GM13976 (cell line): ENCODE measurements around the gene COL4A6.
A peak's percentile ranks its signal among the peaks of the same experiment; 100 is the strongest.

ENCODE experiments used
- DNase-seq: peaks from one replicate; pipeline ENCODE4 v3.0.0; 2012; ENCODE audit warnings: low spot score
- in situ Hi-C: fragments of 300-500 bp; cut with MboI; formaldehyde crosslinking; loops from one replicate; pipeline ENCODE4 v1.12.0; 2022; ENCODE audit warnings: low sequenced_read_pairs, mixed read lengths, inconsistent platforms; ENCODE audit not compliant: unreplicated experiment
- TF ChIP-seq, protein P1 (sequence below): IDR thresholded peaks from 2 replicates; pipeline ENCODE4 v1.5.1; 2012; ENCODE audit warnings: borderline replicate concordance, mild to moderate bottlenecking; ENCODE audit not compliant: insufficient read depth; ENCODE audit errors: extremely low read depth, missing control alignments, control extremely low read depth

COL4A6 gene

GRCh38 chrX:108199691-108200090 is 238.5 kb downstream of the COL4A6 start:
- TF ChIP-seq, protein P1, sequence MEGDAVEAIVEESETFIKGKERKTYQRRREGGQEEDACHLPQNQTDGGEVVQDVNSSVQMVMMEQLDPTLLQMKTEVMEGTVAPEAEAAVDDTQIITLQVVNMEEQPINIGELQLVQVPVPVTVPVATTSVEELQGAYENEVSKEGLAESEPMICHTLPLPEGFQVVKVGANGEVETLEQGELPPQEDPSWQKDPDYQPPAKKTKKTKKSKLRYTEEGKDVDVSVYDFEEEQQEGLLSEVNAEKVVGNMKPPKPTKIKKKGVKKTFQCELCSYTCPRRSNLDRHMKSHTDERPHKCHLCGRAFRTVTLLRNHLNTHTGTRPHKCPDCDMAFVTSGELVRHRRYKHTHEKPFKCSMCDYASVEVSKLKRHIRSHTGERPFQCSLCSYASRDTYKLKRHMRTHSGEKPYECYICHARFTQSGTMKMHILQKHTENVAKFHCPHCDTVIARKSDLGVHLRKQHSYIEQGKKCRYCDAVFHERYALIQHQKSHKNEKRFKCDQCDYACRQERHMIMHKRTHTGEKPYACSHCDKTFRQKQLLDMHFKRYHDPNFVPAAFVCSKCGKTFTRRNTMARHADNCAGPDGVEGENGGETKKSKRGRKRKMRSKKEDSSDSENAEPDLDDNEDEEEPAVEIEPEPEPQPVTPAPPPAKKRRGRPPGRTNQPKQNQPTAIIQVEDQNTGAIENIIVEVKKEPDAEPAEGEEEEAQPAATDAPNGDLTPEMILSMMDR = peak; percentile 38
- no peak for DNase-seq
- in situ Hi-C loops = no loop called here

- TF ChIP-seq, protein P1 = no peak
These were observed 239.2 kb downstream of the COL4A6 start for GRCh38 chrX:108199041-108199440.

DNA sequence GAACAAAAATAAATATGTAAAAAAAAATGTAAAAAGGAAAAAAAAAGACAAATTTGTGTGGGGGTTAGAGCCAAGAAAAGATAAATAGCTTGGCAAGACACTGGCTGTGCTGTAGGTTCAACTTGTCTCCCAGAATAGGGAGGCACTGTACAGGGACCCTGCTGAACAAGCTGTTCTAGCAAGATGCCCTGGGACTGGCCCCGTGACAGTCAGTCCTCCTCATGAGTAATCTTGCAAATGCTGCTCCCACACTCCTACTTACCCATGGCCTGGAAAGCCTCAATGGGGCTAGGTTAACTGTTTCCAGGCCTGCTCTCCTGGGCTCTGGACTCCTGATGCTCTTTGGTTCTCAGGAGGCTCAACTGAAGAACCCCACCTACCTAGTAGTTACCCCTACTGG is 239.8 kb downstream of the COL4A6 start:
- no peak for DNase-seq
- TF ChIP-seq, protein P1 = no peak
- in situ Hi-C loops = no loop called here

More at GRCh38 chrX:108199041-108199440, 239.2 kb downstream of the COL4A6 start:
- in situ Hi-C loops = no loop called here
- DNase-seq = no peak

DNA sequence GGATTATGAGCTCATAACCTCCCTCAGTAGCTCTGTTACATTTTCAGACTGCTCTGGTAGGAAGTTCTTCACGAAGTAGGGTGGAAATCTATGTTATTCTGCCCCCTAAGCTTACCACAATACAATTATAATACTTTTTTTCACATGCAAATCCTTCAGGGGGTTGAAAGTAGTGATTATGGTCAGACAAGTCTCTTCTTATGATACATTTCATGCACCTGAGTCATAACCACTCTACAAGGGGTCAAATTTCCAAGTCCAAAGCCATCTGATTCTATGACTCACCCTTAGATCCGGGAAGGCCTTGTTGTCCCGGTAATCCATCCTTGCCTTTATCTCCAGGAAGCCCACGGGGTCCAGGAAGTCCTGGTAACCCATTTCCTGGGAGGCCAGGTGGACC is 251.4 kb downstream of the COL4A6 start:
- no peak for DNase-seq
- in situ Hi-C loops = no loop called here
- TF ChIP-seq, protein P1 = no peak

DNA sequence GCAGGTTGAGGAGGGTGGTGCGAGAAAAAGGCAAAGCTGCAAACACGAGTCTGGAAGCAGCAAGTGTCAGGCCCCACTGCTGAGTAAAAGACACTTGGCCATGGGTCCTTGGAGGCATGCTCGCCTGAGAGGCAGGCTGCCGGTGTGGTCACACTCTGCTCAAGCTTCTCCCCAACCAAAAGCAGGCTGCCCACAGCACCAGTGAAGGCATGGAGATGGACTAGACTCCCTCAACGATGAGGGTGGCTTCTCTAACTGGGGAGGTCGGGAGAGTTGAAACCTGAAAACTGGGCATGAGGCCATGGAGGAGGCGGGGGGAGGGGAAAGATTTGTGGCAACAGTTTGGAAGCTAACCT is 260.1 kb downstream of the COL4A6 start:
- DNase-seq = no peak
- in situ Hi-C loops = no loop called here
- TF ChIP-seq, protein P1 = no peak

GRCh38 chrX:108177351-108178142 is 260.7 kb downstream of the COL4A6 start:
- TF ChIP-seq, protein P1 = no peak
- in situ Hi-C loops = no loop called here

More at GRCh38 chrX:108177351-108178142, 260.7 kb downstream of the COL4A6 start:
- DNase-seq = no peak
